GM12865 (cell line): ENCODE data around the gene ATG4B.

Experiments
- DNase-seq: peaks from one replicate; pipeline ENCODE4 v3.0.0; 2010; ENCODE audit warnings: low read depth
- H3K4me3 ChIP-seq: 2 replicates; pipeline ENCODE4 v1.5.1; 2011; ENCODE audit warnings: mild to moderate bottlenecking, low read depth, low read length, control low read depth
- CTCF ChIP-seq: IDR thresholded peaks from 2 replicates; pipeline ENCODE4 v1.5.1; 2011; ENCODE audit warnings: low read length, control low read depth, low read depth, inconsistent platforms; ENCODE audit not compliant: insufficient read depth; ENCODE audit errors: missing control alignments

The ATG4B gene

GRCh38 chr2:241652722-241653121 lies 15.2 kb downstream of the ATG4B start:
- TF ChIP-seq CTCF = no peak
- DNase-seq = no peak
- no peak overlapping the region for H3K4me3 ChIP-seq

GRCh38 chr2:241653210-241653750 lies 15.8 kb downstream of the ATG4B start:
- TF ChIP-seq CTCF = no peak
- DNase-seq = no peak
- H3K4me3 ChIP-seq = no peak overlapping the region

GRCh38 chr2:241654551-241654950 lies 17.1 kb downstream of the ATG4B start:
- DNase-seq = no peak
- no peak overlapping the region for H3K4me3 ChIP-seq
- TF ChIP-seq CTCF = no peak

GRCh38 chr2:241655516-241656189 lies 18.2 kb downstream of the ATG4B start:
- DNase-seq = no peak
- H3K4me3 ChIP-seq = no peak overlapping the region
- no peak for TF ChIP-seq CTCF

GRCh38 chr2:241656190-241656741 lies 18.8 kb downstream of the ATG4B start:
- no peak overlapping the region for H3K4me3 ChIP-seq
- no peak for TF ChIP-seq CTCF
- no peak for DNase-seq

- H3K4me3 ChIP-seq = no peak overlapping the region
- TF ChIP-seq CTCF = no peak
- no peak for DNase-seq
These were observed 20.3 kb downstream of the ATG4B start for GRCh38 chr2:241657786-241658254.

GRCh38 chr2:241658296-241658695 lies 20.8 kb downstream of the ATG4B start:
- no peak for TF ChIP-seq CTCF
- no peak overlapping the region for H3K4me3 ChIP-seq
- no peak for DNase-seq
